ENCODE results near the gene NRG3.

Gene NRG3

GRCh38 chr10:81874875-81875466 lies at the start of gene NRG3:
Gene NRG3 (plus strand): TSS chr10:81875194.
- DNase-seq (ENCODE audit: low read depth in 3 of 3) = no peak

GRCh38 chr10:81828251-81828650 lies 46.7 kb upstream of the NRG3 start:
- no peak for DNase-seq (ENCODE audit: low read depth in 3 of 3)

GRCh38 chr10:81831060-81831459 lies 43.9 kb upstream of the NRG3 start:
- DNase-seq (ENCODE audit: low read depth in 3 of 3) = no peak

- no peak for DNase-seq (ENCODE audit: low read depth in 3 of 3)
These were observed 36.0 kb upstream of the NRG3 start for GRCh38 chr10:81838950-81839349.

GRCh38 chr10:81843042-81843441 lies 32.0 kb upstream of the NRG3 start:
- no peak for DNase-seq (ENCODE audit: low read depth in 3 of 3)

GRCh38 chr10:81847675-81848074 lies 27.3 kb upstream of the NRG3 start:
- no peak for DNase-seq (ENCODE audit: low read depth in 3 of 3)

- no peak for DNase-seq (ENCODE audit: low read depth in 3 of 3)
These were observed 26.5 kb upstream of the NRG3 start for GRCh38 chr10:81848514-81848913.

- DNase-seq (ENCODE audit: low read depth in 3 of 3) = no peak
These were observed 26.1 kb upstream of the NRG3 start for GRCh38 chr10:81848931-81849330.

- no peak for DNase-seq (ENCODE audit: low read depth in 3 of 3)
These were observed 12.4 kb upstream of the NRG3 start for GRCh38 chr10:81862596-81862995.

GRCh38 chr10:81863771-81864170 lies 11.2 kb upstream of the NRG3 start:
- no peak for DNase-seq (ENCODE audit: low read depth in 3 of 3)

GRCh38 chr10:81865581-81865980 lies 9.4 kb upstream of the NRG3 start:
- no peak for DNase-seq (ENCODE audit: low read depth in 3 of 3)

- no peak for DNase-seq (ENCODE audit: low read depth in 3 of 3)
These were observed 8.2 kb upstream of the NRG3 start for GRCh38 chr10:81866753-81867152.

- DNase-seq (ENCODE audit: low read depth in 3 of 3) = no peak
These were observed 4.5 kb upstream of the NRG3 start for GRCh38 chr10:81870472-81870871.

GRCh38 chr10:81871558-81871957 lies 3.4 kb upstream of the NRG3 start:
- DNase-seq (ENCODE audit: low read depth in 3 of 3) = no peak

GRCh38 chr10:81872206-81872862 lies 2.7 kb upstream of the NRG3 start:
- no peak for DNase-seq (ENCODE audit: low read depth in 3 of 3)

- no peak for DNase-seq (ENCODE audit: low read depth in 3 of 3)
These were observed 1.6 kb upstream of the NRG3 start for GRCh38 chr10:81873231-81873931.

GRCh38 chr10:81873932-81874816 lies 820 bp upstream of the NRG3 start:
- DNase-seq (ENCODE audit: low read depth in 3 of 3) = no peak

- no peak for DNase-seq (ENCODE audit: low read depth in 3 of 3)
These were observed 666 bp downstream of the NRG3 start for GRCh38 chr10:81875467-81876252.

GRCh38 chr10:81876253-81877077 lies 1.5 kb downstream of the NRG3 start:
- DNase-seq (ENCODE audit: low read depth in 3 of 3) = no peak

GRCh38 chr10:81877596-81877995 lies 2.6 kb downstream of the NRG3 start:
- no peak for DNase-seq (ENCODE audit: low read depth in 3 of 3)

GRCh38 chr10:81882011-81882410 lies 7.0 kb downstream of the NRG3 start:
- no peak for DNase-seq (ENCODE audit: low read depth in 3 of 3)

All from stimulated activated CD4-positive, alpha-beta T cell treated with anti-CD3 and anti-CD28 coated beads, TNF-alpha, amount 100 ng/mL, for 48 hours (primary cell).